PC-3 (cell line): ENCODE measurements around the gene RANBP3L.

Source experiments
- CTCF ChIP-seq: fragments of 300-600 bp; sonication (generic); conservative IDR thresholded peaks from 2 replicates; pipeline ENCODE4 v1.5.1; 2017; ENCODE audit warnings: antibody characterized with exemption, low read depth, mild to moderate bottlenecking, low read length
- EZH2 ChIP-seq: fragments of 300-600 bp; sonication (generic); IDR thresholded peaks from one replicate; pipeline ENCODE4 v1.6.1; 2017; ENCODE audit warnings: antibody characterized with exemption, mild to moderate bottlenecking, low read length; ENCODE audit not compliant: unreplicated experiment

GRCh38 chr5:36279054-36279698 lies 22.5 kb downstream of the RANBP3L start:
- no peak for TF ChIP-seq CTCF
- TF ChIP-seq EZH2 = no peak
